HEK293T (cell line): ENCODE results near the gene TUBE1.
"Not testable (repeated sequence)": the region's sequence is repeated elsewhere in the genome, so short reads cannot be mapped to it uniquely, and the experiment has no call there.

Experiments used
- CTCF ChIA-PET: fragments of 350-600 bp; formaldehyde crosslinking; extraction: SDS; loops from one replicate; lab custom pipeline; 2021; ENCODE audit warnings: antibody characterized with exemption, inconsistent platforms; lab: Yijun Ruan, JAX
- POLR2A ChIA-PET: fragments of 350-600 bp; formaldehyde crosslinking; extraction: SDS; loops from one replicate; lab custom pipeline; 2020; ENCODE audit warnings: antibody characterized with exemption, inconsistent platforms; lab: Yijun Ruan, JAX
- DNase-seq: peaks from one replicate; pipeline ENCODE4 v3.0.0; 2012; ENCODE audit warnings: mixed read lengths; ENCODE audit errors: extremely low spot score
- ARNT ChIP-seq: fragments of 450-650 bp; IDR thresholded peaks from 2 replicates; pipeline ENCODE4 v1.6.1; 2017; ENCODE audit warnings: mild to moderate bottlenecking
- BHLHE40 ChIP-seq: fragments of 450-650 bp; IDR thresholded peaks from 2 replicates; pipeline ENCODE4 v1.6.1; 2016; ENCODE audit warnings: mild to moderate bottlenecking, moderate library complexity, borderline replicate concordance
- CTBP1 ChIP-seq: fragments of 450-650 bp; IDR thresholded peaks from 2 replicates; pipeline ENCODE4 v1.6.1; 2016; ENCODE audit warnings: borderline replicate concordance
- ELF4 ChIP-seq: fragments of 450-650 bp; IDR thresholded peaks from 2 replicates; pipeline ENCODE4 v1.6.1; 2017; ENCODE audit warnings: antibody characterized with exemption
- FOXA1 ChIP-seq: fragments of 450-650 bp; IDR thresholded peaks from 2 replicates; pipeline ENCODE4 v1.6.1; 2016; ENCODE audit warnings: mild to moderate bottlenecking
- FOXK2 ChIP-seq: fragments of 450-650 bp; IDR thresholded peaks from 2 replicates; pipeline ENCODE4 v1.6.1; 2016; ENCODE audit warnings: mild to moderate bottlenecking
- FOXM1 ChIP-seq: fragments of 450-650 bp; IDR thresholded peaks from 2 replicates; pipeline ENCODE4 v1.6.1; 2017; ENCODE audit warnings: mild to moderate bottlenecking, borderline replicate concordance
- HDGF ChIP-seq: fragments of 450-650 bp; IDR thresholded peaks from 2 replicates; pipeline ENCODE4 v1.6.1; 2017; ENCODE audit warnings: antibody characterized with exemption, borderline replicate concordance
- L3MBTL2 ChIP-seq: fragments of 450-650 bp; conservative IDR thresholded peaks from 2 replicates; pipeline ENCODE4 v1.6.1; 2016; ENCODE audit warnings: mild to moderate bottlenecking
- LEF1 ChIP-seq: fragments of 450-650 bp; IDR thresholded peaks from 2 replicates; pipeline ENCODE4 v1.6.1; 2017; ENCODE audit warnings: mild to moderate bottlenecking, borderline replicate concordance
- NFRKB ChIP-seq: fragments of 450-650 bp; IDR thresholded peaks from 2 replicates; pipeline ENCODE4 v1.6.1; 2016; ENCODE audit warnings: mild to moderate bottlenecking, moderate library complexity
- SP1 ChIP-seq: fragments of 450-650 bp; IDR thresholded peaks from 2 replicates; pipeline ENCODE4 v1.6.1; 2017
- SUZ12 ChIP-seq: fragments of 450-650 bp; IDR thresholded peaks from 2 replicates; pipeline ENCODE4 v1.6.1; 2016; ENCODE audit warnings: mild to moderate bottlenecking
- TARDBP ChIP-seq: fragments of 450-650 bp; IDR thresholded peaks from 2 replicates; pipeline ENCODE4 v1.6.1; 2016
- ZNF384 ChIP-seq: fragments of 450-650 bp; IDR thresholded peaks from 2 replicates; pipeline ENCODE4 v1.6.1; 2016
- TF ChIP-seq, protein P1 (sequence below): fragments of 450-650 bp; IDR thresholded peaks from 2 replicates; pipeline ENCODE4 v1.6.1; 2016

Gene TUBE1

DNA sequence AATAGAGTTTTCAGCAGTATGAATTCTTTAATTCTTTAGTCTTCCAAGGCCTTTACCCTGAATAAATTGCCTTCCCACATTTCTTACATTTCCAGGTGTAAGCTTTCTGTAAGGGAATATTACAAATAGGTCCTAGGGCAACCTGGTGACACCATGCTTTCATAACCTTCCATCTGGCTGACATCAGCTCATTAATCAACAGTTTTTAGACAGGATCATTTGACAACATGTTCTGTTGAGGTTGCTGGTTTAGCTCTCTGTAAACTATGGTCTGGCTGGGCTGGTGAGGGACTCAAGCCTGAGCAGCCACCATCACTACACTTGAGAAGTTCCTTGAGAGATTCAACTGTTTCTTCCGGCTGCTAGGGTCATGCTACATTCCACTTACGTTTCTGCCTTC lies 19.3 kb upstream of the TUBE1 start:
- CTCF ChIA-PET = no interaction called here
- TF ChIP-seq SP1 (no peak), CTBP1 (no peak), FOXK2 (no peak), LEF1 (no peak), ELF4 (no peak), ZNF384 (no peak), FOXM1 (no peak), TARDBP (no peak), L3MBTL2 (no peak), ARNT (no peak)
- TF ChIP-seq, protein P1, sequence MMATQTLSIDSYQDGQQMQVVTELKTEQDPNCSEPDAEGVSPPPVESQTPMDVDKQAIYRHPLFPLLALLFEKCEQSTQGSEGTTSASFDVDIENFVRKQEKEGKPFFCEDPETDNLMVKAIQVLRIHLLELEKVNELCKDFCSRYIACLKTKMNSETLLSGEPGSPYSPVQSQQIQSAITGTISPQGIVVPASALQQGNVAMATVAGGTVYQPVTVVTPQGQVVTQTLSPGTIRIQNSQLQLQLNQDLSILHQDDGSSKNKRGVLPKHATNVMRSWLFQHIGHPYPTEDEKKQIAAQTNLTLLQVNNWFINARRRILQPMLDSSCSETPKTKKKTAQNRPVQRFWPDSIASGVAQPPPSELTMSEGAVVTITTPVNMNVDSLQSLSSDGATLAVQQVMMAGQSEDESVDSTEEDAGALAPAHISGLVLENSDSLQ = no peak
- no peak for DNase-seq
- POLR2A ChIA-PET = no interaction called here

DNA sequence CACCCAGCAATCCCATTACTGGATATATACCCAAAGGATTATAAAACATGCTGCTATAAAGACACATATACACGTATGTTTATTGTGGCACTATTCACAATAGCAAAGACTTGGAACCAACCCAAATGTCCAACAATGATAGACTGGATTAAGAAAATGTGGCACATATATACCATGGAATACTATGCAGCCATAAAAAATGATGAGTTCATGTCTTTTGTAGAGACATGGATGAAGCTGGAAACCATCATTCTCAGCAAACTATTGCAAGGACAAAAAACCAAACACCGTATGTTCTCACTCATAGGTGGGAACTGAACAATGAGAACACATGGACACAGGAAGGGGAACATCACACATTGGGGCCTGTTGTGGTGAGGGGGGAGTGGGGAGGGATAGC lies 18.7 kb upstream of the TUBE1 start:
- DNase-seq, CTCF ChIA-PET, POLR2A ChIA-PET: not testable (repeated sequence)

DNA sequence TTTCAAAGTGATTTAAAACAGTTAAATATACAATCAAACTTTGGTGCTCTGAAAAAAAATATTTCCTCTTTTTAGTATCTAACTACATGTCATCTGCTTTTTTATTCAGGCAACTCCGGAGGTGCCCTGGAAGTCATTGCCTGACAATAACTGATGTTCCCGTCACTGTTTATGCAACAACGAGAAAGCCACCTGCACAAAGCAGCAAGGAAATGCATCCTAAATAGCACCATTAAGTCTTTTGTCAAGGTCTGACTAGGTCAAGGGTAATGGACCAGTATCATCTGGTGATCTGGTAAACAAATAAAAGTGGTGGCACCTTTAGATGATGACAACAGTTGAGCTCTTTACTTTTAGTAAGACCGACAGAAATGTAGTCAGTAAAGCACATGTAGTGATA lies 13.3 kb upstream of the TUBE1 start:
- DNase-seq = no peak
- POLR2A ChIA-PET = interaction anchor here (1.5 kb wide), 1 partner anchor 13 kb away, joined by 6 read pairs; the partner anchor contains the start of genes FAM229B and TUBE1
- CTCF ChIA-PET = no interaction called here
- TF ChIP-seq FOXM1 (no peak), BHLHE40 (no peak), TARDBP (no peak), ELF4 (no peak), LEF1 (no peak), L3MBTL2 (no peak), NFRKB (no peak), SP1 (no peak), FOXK2 (no peak), SUZ12 (no peak)

DNA sequence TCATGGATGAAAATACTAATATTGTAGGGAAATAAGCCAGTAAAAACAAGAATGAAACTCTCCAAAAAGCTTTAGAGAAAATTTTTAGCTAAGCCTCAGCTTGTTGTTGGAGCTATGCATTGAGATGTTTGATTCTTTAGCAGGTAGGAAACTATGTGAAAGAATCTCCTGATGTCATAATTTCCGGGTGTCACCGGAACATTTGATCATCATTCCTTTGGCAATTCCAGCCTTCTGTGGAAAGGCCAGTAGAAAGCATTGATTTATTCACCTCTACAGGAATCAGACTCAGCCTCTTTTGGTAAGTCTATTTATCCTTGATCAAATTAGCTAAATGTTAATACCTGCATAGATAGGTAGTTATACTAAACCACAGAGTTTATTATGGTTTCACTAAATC lies 9.6 kb upstream of the TUBE1 start:
- no peak for DNase-seq
- ChIA-PET POLR2A (interaction anchor here (1.8 kb wide), 1 partner anchor 10 kb away, joined by 8 read pairs; the partner anchor contains the start of genes FAM229B and TUBE1), CTCF (no interaction called here)
- TF ChIP-seq NFRKB (no peak), FOXK2 (no peak), HDGF (no peak), TARDBP (no peak), FOXA1 (no peak), ELF4 (no peak), SUZ12 (no peak), L3MBTL2 (no peak), SP1 (no peak), LEF1 (no peak), BHLHE40 (no peak), CTBP1 (no peak), FOXM1 (no peak)
- TF ChIP-seq, protein P1 = no peak

DNA sequence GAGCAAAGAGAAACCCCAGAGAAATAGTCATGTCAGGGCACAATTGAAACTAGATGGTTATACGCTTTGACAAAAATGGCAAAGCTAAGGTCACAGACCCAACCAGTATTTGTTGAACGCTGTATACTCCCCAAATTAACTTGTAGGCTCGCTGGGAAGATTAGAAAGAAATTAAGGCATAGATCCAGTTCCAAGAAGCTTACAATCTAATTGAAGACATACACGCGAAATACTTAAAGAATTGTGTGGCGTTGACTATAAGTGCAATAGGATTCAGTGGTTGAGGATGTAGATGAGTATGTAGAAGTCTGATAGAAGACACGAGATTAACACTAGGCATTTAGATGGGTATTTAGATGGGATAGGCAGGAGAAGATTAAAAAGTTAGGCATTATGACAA lies 634 bp upstream of the TUBE1 start:
- CTCF ChIA-PET = interaction anchor here (0.8 to 1.3 kb wide), 4 partner anchors 37 to 183 kb away, joined by 3 to 5 read pairs (median 4); no protein-coding TSS in a partner anchor
- POLR2A ChIA-PET = interaction anchor here (0.6 to 2.2 kb wide), 24 partner anchors 9 to 85 kb away, joined by 3 to 18 read pairs (median 4); no protein-coding TSS in a partner anchor
- TF ChIP-seq ELF4 (no peak), SP1 (no peak), NFRKB (no peak), FOXA1 (no peak), ARNT (no peak), ZNF384 (no peak), L3MBTL2 (no peak), BHLHE40 (no peak), SUZ12 (no peak), FOXK2 (no peak), CTBP1 (no peak), LEF1 (no peak), HDGF (no peak), TARDBP (no peak)
- TF ChIP-seq, protein P1 = no peak
- DNase-seq = no peak

DNA sequence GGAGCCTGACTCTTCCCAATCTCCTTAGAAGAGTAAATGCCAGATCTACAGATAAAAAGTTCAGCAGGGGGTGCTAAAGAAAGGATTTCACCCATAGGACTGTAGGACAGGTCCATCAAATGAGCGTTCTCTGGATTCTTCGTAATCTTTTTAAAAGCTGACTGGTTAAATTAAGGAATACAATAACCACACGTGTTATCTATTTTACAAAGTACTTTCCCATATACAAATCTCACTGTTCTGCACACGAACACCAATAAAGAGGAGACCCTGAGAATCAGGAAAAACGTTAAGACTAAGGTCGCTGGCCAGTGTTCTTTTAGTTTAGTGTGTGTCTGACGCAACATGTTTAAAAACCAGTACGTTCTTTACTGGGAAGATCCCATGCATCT lies 542 bp downstream of the TUBE1 start:
- peak; percentile 27 for DNase-seq
- ChIA-PET POLR2A (interaction anchor here (0.7 to 2.2 kb wide), 21 partner anchors 9 to 1104 kb away, joined by 3 to 18 read pairs (median 5); partner anchors contain the start of gene RPF2), CTCF (interaction anchor here (0.8 to 1.3 kb wide), 6 partner anchors 26 to 184 kb away, joined by 3 to 5 read pairs (median 4); no protein-coding TSS in a partner anchor)
- TF ChIP-seq NFRKB (no peak), SP1 (no peak), BHLHE40 (no peak), CTBP1 (no peak; the same call in 1 of the 2 replicates), L3MBTL2 (no peak), HDGF (no peak), SUZ12 (no peak), FOXM1 (no peak), FOXA1 (no peak), FOXK2 (no peak), LEF1 (no peak)
- TF ChIP-seq, protein P1 = no peak
